Stimulated activated CD4-positive, alpha-beta T cell treated with anti-CD3 and anti-CD28 coated beads, Interleukin-1b, Interleukin-23, amount 100 ng/mL, for 1 hour (primary cell): ENCODE data around the gene POU2F3.
A peak's percentile ranks its signal among the peaks of the same experiment; 100 is the strongest.

Experiments used
- DNase-seq, 2 donors: peaks; one replicate each; pipeline ENCODE4 v3.0.0-alpha.2; 2020; ENCODE audit warnings: low read depth in 2 of 2

POU2F3 gene

DNA sequence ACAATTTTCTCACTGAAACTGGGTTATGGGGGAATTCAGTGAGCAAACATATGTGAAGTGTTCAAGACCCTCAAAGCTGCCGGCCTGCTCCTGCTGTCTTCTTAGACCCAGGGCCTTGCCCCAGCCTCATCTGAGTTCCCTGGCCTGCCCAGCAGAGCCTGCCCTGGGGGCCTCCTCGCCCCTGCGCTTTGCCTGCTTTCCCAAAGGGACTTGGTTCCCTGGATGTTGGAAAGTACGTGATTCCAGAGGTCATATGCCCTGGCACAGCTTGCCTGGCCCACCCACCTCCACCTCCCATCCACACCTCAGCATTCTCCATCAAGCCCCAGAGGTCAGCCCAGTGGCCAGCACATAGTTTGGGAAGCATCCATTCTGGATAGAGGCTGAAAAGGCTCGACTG is 13.7 kb upstream of the POU2F3 start:
- DNase-seq = no peak

DNA sequence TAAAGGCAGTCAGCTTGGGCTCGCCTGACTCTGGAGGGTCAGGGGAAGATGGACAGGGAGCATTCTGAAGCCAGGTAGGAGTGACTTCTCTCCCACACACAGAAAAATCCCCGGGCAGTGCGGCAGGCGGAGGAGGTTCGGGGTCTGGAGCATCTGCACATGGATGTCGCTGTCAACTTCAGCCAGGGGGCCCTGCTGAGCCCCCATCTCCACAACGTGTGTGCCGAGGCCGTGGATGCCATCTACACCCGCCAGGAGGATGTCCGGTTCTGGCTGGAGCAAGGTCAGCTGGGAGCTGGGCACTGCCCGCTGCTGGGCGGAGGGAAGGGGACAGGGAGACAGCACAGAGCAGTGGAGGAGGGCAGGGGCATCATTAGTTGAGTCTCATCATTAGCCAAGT is 13.2 kb upstream of the POU2F3 start:
- DNase-seq = no peak

DNA sequence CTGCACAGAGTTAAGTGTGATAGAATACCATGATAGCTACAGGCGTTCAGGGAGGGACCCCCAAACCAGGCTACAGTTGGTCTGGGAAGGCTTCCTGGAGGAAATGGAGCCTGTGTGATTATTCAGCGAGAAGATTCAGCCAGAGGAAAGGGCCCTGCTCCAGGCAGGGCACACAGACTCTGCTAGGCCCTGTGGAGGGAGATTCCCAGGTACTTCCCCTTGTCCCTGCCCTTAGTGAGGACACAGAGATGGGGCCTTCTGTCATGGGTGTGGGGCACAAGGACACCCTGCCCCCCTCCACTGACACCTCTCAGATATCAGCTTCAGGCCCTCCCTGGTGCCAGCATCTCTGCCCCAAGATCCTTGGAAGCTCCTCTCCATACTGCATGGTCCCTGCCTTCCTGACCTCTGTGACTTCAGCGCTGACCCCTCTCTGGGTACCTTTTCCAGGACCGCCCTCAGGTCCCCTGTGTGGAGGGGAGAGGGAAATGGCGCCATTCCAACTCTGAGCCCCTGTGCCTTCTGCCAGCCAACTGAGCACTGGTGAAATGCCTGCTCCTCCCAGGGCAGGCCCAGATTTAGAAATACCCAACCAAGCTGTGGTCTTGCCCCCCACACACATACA is 12.6 kb upstream of the POU2F3 start:
- no peak for DNase-seq

DNA sequence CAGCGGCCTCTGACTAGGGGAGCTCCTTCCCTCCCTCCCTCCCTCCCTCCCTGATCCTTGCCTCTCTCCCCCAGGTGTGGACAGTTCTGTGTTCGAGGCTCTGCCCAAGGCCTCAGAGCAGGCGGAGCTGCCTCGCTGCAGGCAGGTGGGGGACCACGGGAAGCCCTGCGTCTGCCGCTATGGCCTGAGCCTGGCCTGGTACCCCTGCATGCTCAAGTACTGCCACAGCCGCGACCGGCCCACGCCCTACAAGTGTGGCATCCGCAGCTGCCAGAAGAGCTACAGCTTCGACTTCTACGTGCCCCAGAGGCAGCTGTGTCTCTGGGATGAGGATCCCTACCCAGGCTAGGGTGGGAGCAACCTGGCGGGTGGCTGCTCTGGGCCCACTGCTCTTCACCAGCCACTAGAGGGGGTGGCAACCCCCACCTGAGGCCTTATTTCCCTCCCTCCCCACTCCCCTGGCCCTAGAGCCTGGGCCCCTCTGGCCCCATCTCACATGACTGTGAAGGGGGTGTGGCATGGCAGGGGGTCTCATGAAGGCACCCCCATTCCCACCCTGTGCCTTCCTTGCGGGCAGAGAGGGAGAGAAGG is 11.1 kb upstream of the POU2F3 start:
- DNase-seq = no peak

DNA sequence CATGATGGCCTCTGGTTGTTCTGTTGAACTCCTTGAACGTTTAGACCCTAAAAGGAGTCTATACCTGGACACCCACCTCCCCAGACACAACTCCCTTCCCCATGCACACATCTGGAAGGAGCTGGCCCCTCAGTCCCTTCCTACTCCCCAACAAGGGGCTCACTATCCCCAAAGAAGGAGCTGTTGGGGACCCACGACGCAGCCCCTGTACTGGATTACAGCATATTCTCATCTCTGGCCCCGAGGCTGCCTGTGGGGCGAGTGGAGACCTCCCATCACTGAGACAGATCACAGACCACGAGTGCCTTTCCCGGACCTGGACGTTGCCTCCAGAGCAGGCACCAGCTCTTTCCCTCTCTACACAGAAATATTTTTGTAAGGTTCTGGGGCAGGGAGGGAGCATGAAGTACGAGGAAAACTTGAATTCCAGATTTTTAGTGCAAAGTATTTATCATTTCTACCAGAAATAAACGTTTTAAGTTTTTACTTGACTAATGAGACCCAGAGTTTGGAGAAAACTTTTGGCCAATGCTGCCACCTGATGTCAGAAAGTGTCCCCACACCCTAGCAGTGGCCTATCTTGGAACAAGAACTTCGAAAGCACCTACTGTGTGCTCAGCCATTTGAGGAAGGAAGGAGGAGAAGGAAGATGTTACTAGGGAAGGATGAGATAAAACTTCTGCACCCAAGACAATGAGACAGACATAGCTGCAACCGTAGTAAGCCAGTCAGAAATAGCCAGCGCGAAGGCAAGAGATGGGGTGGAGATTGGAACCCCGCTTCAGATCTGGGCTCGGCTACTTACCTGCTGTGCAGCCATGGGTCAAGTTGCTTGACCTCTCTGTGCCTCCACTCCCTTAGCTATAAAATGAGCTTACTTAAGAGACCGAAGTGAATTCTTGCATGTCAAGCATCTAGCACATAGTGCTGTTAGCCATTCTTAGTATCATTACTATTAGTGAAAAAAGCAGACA is 10.2 kb upstream of the POU2F3 start:
- DNase-seq = no peak

DNA sequence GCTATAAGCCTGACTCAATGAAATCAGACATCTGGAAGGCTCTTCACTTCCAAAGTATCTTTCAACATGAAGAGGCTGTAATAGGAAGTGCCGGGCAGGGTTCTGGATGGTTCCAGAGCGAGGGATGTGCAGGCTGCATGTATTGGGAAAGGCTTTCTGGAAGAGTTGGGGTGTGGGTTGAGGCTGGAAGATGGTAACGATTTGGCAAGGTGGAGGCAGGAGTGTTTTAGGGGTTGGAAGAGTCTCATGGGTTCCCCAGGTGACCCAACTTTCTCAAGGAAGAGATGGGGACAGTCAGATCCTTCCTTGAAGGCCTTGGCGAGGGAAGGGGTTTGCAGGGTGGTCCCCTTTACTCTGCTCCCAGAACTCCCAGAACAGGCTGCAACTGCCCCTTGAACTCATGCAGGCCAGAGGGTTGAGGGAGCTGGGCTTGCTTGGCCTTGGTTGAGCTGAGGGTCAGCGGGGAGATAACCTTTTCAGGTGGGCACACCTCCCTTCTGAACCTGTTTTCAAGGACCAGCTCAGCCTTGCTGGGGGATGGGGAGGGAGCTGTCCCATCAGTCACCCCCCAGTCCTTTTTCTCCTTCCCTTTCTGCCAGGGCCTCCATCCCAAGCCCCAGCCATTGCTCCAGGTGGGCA is 9.4 kb upstream of the POU2F3 start:
- DNase-seq = no peak

DNA sequence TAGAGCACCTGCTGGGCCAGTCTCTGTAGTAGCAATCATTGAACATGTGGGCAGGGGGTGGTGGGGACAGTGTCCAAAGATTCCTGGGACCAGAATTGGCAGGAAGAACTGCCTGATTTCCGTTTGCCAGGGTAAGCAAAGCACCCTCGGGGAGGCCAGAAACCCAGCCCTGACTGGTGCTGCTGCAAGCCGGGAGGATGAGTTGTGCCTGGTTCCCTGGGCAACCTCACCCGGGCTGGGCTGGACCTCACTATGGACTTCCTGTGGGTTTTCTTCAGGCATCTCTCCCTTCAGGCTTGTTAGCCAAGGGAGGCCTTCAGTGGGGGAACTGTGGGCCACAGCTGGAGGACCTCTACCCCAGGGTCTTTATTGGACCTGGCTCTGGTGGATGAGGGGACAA is 8.0 kb upstream of the POU2F3 start:
- DNase-seq = no peak

DNA sequence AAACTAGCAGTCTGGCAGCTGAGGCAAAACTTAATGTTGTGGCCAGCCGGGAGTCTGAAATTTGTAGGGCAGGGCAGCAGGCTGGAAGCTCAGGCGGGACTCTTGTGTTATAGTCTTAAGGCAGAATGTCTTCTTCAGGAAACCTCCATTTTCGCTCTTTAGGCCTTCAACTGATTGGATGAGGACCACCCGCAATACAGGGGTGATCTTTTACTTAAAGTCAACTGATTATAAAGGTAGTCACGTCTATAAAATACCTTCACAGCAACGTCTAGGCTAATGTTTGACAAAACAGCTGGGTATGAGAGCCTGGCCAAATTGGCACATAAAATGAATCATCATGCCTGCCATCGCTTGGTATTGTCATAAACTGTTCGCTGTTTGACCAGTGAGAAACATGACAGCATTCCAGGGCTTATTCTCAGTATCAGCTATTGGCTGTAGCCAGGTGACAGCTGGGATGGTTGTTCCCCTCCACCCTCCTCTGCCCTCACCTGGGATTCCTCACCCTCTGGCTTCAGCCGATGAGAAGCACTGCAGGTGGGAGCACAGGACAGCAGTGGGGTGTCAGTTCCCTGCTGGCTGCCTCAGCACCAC is 6.6 kb upstream of the POU2F3 start:
- no peak for DNase-seq

DNA sequence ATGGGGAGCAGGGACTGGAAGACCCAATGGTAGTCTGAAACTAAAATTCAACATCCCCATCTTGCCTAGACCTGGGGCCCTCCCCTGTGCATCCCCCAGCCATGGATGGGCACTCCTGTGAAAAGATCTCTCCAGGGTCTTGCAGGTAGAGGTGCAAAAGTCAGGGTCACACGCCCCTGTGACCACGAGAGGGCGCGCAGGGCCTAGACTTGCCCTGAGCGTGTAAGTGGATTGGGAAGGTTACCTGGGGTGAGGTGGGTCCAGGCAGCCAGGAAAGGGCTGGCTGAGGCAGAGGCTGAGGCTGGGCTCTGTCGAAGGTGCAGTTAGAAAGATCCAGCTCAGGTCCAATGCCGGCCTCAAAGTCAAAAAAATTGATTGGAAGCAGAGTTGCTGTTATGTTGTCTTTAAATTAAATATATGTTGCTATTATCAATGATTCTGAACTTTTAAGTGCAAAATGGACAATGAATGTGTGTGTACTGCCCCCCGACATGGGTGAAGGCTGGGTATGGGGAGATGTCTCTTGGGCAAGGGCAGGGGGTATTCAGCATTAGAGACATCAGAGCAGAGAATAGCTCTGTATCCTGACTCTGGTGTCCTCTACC is 4.8 kb upstream of the POU2F3 start:
- peak in 1 of 2 donors; percentile 29 for DNase-seq

DNA sequence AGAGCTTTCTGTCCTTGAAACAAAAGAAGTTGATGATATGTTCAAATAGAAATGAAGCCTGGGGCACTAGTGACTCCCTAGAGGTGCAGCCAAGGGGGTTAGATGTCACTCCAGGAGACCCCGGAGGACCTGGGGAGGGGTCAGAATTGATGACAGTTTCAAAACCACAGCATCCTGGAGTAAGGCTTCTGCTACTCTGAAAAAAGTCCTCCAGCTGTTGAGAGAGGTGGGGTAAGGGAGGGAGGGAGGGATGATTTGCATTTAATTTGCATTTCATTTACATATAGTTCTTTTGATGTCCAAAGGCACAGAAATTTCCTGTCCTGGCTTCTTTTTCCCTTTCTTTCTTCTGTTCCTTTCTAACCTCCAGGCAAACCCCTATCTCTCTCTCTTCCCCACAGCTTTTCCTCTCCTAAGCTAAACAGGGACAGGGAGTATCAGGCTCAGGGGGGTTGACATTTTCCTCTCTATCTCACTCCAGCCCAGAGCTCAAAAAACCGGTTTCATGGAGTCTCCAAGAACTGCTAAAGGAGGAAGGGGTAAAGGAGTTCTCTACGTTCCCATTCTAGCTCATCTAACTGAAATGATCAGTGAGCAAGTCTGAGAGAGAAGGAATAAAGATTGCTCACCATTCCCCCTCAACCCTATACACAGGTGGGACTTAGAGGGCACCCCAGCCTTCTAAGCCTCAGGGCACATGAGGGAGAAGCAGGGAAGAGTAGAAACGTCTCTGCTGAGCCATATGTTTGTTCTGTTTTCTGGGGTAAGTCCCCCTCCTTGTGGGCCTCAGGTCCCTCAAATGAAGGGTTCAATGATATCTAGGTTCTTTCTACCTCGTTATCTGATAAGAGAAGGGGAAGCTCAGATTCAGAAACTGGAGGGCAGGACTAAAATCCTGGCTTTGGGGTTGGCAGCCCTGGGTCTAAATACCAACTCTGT is 3.5 kb upstream of the POU2F3 start:
- DNase-seq = no peak

DNA sequence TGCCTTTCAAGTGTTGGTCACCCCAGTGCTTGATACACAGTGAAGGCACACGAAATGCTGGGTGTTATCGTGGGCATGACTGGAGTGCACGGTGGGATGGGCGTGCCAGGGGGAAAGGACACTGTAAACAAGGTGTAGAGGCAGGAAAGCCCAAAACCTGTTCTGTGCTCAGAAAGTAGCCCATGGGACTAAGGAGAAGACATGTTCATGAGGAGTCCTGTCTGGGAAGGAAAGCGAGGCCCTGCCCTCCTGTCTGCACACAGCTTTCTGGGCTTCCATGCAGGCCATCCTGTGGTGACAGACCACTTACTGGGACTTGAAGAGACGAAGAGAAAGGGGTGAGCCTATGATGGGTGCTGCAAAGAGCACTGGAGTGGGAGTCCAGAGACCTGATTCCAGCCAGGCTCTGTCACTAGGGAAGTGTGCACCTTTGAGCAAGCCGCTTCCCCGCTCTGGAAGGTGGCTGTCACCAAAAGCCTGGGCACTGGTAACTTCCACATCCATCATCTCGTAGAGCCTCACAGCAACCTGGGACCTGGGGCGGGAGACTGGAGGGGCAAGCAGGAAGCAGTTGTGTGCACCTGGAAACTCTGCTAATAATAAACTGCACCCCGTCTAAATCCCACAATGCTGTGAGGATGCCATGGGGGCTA is 846 bp upstream of the POU2F3 start:
- DNase-seq = no peak

DNA sequence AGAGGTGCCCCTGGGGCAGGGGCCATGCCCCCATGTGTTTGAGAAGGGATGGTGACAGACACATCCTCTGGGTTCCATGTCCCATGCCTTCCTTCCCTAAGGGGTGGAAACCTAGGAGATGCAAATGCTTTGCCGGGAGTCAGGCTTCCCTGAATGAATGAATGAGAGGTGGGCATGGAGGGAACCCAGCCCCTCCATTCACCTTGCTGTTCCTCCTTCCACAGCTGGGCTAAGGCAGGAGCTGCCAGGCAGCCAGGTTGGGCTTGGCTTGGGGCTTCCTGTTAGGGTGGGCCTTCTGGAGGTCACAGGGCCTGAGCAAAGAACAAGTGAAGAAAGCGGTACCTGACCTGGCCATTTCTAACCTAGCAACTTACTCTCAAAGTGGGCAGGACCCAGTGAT is 926 bp downstream of the POU2F3 start:
- no peak for DNase-seq

DNA sequence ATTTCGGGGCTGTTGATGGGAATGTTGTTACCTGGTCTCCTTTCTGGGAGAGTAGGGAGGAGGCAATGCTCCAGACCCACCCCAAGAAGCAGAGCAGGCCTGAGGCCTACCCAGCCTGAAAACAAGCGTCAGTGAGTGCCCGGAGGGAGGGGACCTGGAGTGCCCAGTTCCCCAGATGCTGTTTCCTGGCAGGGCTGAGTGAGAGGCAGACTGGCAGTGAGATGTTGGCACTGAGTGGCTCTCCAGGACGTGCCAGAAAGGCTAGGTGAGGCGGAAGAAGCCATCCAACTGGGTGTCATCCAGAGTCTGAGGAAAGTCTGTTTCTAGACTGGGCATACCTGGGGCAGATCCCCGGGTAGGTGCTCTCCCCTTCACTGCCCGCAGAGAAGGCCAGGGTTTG is 1.3 kb downstream of the POU2F3 start:
- no peak for DNase-seq

DNA sequence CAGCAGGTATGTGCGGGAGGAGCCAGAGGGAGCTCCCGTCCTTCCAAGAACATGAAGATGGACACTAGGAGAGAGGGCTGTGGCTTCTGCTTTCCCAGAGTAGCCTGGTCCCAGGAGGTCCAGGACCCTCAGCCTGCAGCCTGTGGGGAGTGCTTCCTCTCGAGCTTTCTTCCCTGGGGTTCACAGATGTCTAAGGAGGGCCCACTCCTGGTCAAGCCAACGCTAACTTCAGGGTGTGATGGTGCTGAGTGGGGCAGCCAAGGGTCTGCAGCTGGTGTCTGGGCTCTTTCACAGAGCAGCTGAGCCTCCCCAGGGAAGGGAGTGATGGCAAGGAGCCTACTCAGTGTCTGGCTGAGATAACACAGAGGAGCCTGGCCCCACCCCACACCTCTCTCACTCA is 3.3 kb downstream of the POU2F3 start:
- no peak for DNase-seq

DNA sequence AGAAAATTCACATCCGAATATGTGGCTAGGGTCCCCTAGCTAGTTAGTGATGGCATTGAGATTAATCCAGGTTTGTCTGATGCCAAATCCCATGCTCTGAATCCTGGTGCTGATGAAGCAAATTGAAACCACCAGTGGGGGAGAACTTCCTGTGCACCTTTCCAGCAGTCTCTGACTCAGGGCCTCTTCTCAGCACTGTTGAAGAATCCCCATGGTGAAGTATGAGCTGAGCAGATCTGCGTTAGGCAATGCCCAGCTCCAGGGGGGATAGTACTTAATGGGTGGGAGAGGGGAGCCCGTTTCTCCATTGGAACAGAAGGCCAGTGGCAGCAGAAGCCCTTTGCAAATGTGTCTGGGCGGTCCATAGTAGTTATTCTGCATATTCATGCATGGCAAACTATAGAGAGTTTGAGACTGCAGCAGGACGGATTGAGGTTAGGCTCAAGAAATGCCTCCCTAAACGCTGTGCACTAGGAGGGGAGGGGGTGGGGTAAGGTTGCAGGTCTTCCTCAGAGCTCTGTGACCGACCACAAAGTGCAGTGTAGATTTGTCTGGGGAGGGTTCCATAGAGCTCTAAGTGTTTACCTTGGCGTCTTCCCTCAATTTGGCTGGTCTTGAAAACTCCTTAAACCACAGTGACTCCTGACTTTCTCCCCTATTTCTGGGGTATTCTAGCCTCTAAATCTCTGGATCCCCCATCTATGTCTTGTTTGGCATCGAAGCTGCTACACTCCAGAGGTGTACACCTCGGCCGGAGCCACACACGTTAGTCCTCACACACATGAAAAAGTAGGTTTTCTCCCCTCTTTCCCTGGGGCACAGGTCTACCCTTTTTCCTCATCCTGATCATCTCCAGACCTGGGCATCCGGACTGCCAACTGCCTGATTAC is 4.8 kb downstream of the POU2F3 start:
- DNase-seq = no peak

DNA sequence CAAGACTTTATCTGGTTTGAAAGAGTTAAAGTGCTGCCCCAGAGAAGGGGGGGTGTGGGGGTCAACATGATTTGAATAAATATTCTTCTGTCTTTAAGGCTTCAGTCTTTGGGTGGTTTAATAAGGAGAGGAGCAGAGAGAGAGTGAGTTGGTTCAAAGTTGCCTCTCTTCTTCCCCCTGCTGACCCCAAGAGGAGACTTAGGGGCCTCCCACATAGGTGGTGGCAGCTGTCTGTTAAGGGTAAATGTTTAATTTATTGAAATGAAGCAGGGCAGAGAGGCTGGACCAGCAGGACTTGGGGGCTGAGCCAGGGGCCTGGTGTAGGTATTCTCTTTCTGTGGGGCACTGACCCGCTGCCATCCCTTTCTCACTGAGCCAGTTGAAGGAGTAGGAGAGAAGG is 5.5 kb downstream of the POU2F3 start:
- no peak for DNase-seq

DNA sequence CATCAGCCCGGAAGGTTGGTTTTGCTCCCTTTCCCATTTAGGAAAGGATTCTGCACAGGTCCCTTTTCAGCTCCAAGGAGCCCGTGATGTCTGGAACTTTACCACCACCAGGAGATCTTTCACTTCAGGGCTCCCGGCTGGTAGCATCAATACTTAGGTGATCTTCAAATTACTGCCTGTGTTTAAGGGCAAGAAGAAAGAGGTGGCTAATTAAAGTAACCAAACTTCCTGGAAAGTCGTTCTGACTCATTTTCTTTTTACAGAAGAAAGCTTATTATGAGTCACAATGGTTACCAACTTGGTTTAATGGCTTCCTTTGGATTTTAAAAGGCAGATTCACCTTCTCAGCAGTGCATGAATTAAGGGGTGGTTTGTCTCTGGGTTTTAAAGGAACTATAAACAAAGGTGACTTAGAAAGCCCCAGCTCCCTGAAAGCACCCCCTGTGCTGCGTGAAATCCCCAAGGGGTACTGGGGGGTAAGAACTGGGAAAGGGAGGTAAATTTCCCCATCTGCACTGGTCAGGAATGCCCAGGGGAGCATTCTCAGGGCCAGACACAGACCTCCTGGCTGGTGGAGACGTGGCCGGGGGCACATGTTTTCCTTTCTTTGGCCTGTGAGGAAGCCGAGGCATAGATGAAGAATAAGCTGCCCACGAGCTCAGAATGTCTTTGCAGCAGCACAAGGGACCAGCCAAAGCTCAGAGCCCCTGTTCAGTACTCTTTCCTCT is 8.8 kb downstream of the POU2F3 start:
- no peak for DNase-seq
